Measurements from ENCODE around the gene FRMD3.

The FRMD3 gene

GRCh38 chr9:83247732-83248131, 290.5 kb downstream of the FRMD3 start:
- no peak overlapping the region for H3K4me3 ChIP-seq (ENCODE audit: low read depth, low read length)
- no peak for TF ChIP-seq CTCF (IDR thresholded peaks at IDR 0.05; ENCODE audit: low read depth, low read length, missing control alignments)
- DNase-seq (ENCODE audit: low read depth): peak; percentile 12

GRCh38 chr9:83245979-83246659, 292.1 kb downstream of the FRMD3 start:
- TF ChIP-seq CTCF (IDR thresholded peaks at IDR 0.05; ENCODE audit: low read depth, low read length, missing control alignments): no peak
- H3K4me3 ChIP-seq (ENCODE audit: low read depth, low read length): no peak overlapping the region
- no peak for DNase-seq (ENCODE audit: low read depth)

DNA sequence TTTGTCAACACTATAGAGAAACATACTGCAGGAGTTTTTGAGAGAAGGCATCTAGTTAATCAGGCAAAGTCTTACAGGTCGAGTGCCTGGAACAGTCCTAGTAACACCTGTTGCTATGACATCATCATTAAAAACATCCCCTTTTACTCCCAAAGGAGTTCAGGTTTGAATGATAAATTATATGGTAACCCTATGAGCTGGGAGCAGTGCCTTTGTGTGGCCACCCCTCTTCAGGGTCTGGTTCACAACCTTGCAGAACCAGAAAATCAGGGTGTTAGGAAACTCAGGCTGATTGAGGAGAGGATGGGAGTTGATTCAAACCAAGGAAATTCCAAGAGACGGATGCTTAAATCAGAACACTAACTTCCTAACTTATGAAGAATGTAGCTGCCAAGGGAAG, 296.1 kb downstream of the FRMD3 start:
- DNase-seq (ENCODE audit: low read depth): no peak
- TF ChIP-seq CTCF (IDR thresholded peaks at IDR 0.05; ENCODE audit: low read depth, low read length, missing control alignments): no peak
- no peak overlapping the region for H3K4me3 ChIP-seq (ENCODE audit: low read depth, low read length)

DNA sequence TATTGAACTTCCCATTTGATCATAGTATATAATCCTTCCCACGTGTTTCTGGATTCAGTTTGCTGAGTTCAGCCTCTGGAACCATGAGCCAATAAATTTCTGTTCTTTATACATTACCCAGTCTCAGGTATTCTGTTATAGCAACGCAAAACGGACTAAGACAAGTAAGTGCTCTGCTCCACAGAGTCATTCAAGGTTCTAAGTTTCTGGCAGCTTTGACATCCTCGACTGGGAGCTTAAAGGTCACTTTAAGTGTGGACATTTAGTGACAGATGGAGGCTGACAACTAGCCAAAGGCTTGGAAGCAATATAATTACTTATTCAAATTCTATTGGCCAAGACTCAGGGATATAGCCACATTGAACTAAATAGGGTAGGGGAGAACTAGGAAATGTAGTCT, 297.5 kb downstream of the FRMD3 start:
- H3K4me3 ChIP-seq (ENCODE audit: low read depth, low read length): no peak overlapping the region
- no peak for DNase-seq (ENCODE audit: low read depth)
- TF ChIP-seq CTCF (IDR thresholded peaks at IDR 0.05; ENCODE audit: low read depth, low read length, missing control alignments): no peak

- DNase-seq (ENCODE audit: low read depth): no peak
- no peak overlapping the region for H3K4me3 ChIP-seq (ENCODE audit: low read depth, low read length)
- no peak for TF ChIP-seq CTCF (IDR thresholded peaks at IDR 0.05; ENCODE audit: low read depth, low read length, missing control alignments)
These were observed 298.5 kb downstream of the FRMD3 start for GRCh38 chr9:83239747-83240146.

DNA sequence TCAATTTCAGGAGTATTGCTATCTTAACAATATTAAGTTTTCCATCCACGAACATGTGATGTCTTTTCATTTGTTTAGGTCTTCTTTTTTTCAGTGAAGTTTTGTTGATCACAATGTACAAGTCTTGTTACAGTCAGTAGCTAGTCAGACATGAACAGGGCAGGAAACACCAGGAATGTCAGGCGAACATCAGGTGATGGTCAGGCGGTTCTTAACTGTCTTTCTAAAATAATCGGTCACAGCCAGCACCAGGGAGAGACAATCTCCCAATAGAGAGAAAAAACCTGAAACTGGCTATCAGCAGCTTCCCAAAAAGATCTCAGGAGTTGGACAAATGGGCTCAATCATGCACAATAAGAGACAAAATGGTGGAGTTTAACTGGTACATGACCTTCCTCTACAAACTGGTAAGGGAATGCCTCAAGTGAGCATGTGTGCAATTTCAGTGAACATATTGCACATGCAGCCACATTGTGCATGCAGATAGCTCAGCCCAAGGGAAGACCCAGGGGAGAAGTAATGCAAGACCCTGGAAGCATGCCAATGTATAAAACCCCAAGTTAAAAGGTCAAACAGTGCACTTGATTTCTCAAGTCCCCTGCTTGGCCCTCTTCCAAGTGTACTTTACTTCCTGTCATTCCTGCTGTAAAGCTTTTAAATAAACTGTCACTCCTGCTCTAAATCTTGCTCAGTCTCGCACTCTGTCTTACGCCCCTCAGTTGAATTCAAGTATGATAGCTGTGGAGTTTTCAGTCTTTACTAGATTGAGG, 299.1 kb downstream of the FRMD3 start:
- H3K4me3 ChIP-seq (ENCODE audit: low read depth, low read length): no peak overlapping the region
- no peak for DNase-seq (ENCODE audit: low read depth)
- no peak for TF ChIP-seq CTCF (IDR thresholded peaks at IDR 0.05; ENCODE audit: low read depth, low read length, missing control alignments)

Measured in GM12864 (cell line).